ENCODE measurements around the gene ATP5F1D.

GRCh38 chr19:1275260-1275975 lies 33.9 kb downstream of the ATP5F1D start, which contains the start of gene FAM174C:
- TF ChIP-seq ZNF674 (CRISPR knock-in tag; IDR thresholded peaks at IDR 0.05; ENCODE audit: low read depth) (peak; percentile 70; the same call in 1 of the 2 replicates), TRIM24 (CRISPR knock-in tag; IDR thresholded peaks at IDR 0.05) (no peak)

Measured in HepG2 (cell line).